Measurements from ENCODE around the gene MOB1A. TPM values are rescaled to one million over a fixed set of nuclear protein-coding genes. Genes with fewer than 3 reads are reported as not detected.

The MOB1A gene
- total RNA-seq, 1 donor from 2014 or later = 71.1 TPM

- FAIRE-seq (no peak), DNase-seq (ENCODE audit: low read depth) (no peak)
- Histone ChIP-seq H3K36me3 (ENCODE audit: control insufficient read depth, insufficient read depth, low read length) (no peaks in the 10 kb centered on the region), H3K27me3 (ENCODE audit: control insufficient read depth, insufficient read depth, low read length) (no peaks in the 10 kb centered on the region), H3K4me3 (ENCODE audit: low read depth, low read length) (no peak overlapping the region)
- TF ChIP-seq CTCF (IDR thresholded peaks at IDR 0.05; ENCODE audit: insufficient read depth, low read length, severe bottlenecking) = no peak
Measured at GRCh38 chr2:74107071-74107470, 71.6 kb downstream of the MOB1A start.

- no peak for TF ChIP-seq CTCF (IDR thresholded peaks at IDR 0.05; ENCODE audit: insufficient read depth, low read length, severe bottlenecking)
- Histone ChIP-seq H3K4me3 (ENCODE audit: low read depth, low read length) (no peak overlapping the region), H3K27me3 (ENCODE audit: control insufficient read depth, insufficient read depth, low read length) (no peaks in the 10 kb centered on the region), H3K36me3 (ENCODE audit: control insufficient read depth, insufficient read depth, low read length) (peaks cover 8% of the 10 kb centered on the region)
- DNase-seq (ENCODE audit: low read depth) (no peak), FAIRE-seq (no peak)
Measured at GRCh38 chr2:74105413-74105812, 73.3 kb downstream of the MOB1A start.

GRCh38 chr2:74104839-74105238 lies 73.8 kb downstream of the MOB1A start:
- TF ChIP-seq CTCF (IDR thresholded peaks at IDR 0.05; ENCODE audit: insufficient read depth, low read length, severe bottlenecking) = no peak
- peaks cover 12% of the 10 kb centered on the region for H3K36me3 ChIP-seq (ENCODE audit: control insufficient read depth, insufficient read depth, low read length)
- no peaks in the 10 kb centered on the region for H3K27me3 ChIP-seq (ENCODE audit: control insufficient read depth, insufficient read depth, low read length)
- no peak overlapping the region for H3K4me3 ChIP-seq (ENCODE audit: low read depth, low read length)
- FAIRE-seq (no peak), DNase-seq (ENCODE audit: low read depth) (no peak)

GRCh38 chr2:74103763-74104162 lies 74.9 kb downstream of the MOB1A start:
- H3K36me3 ChIP-seq (ENCODE audit: control insufficient read depth, insufficient read depth, low read length) = peaks cover 15% of the 10 kb centered on the region
- TF ChIP-seq CTCF (IDR thresholded peaks at IDR 0.05; ENCODE audit: insufficient read depth, low read length, severe bottlenecking) = no peak
- DNase-seq (ENCODE audit: low read depth) = no peak
- no peak overlapping the region for H3K4me3 ChIP-seq (ENCODE audit: low read depth, low read length)
- peak; percentile 18 for FAIRE-seq
- no peaks in the 10 kb centered on the region for H3K27me3 ChIP-seq (ENCODE audit: control insufficient read depth, insufficient read depth, low read length)

Other genes with a start within 250 kb of the MOB1A start
- 5.3 and 9.0 TPM in 2 replicates for gene TET3, start 194.0 kb downstream of the MOB1A start, total RNA-seq
- gene BOLA3, start 31.0 kb downstream of the MOB1A start, total RNA-seq = 31.1 and 52.7 TPM in 2 replicates
- 305 and 333 TPM in 2 replicates for gene MTHFD2, start 19.7 kb upstream of the MOB1A start, total RNA-seq
- under 0.01 and 0.90 TPM in 2 replicates for gene SLC4A5, start 164.5 kb upstream of the MOB1A start, total RNA-seq
- gene DCTN1, start 201.4 kb upstream of the MOB1A start, total RNA-seq = 65.8 and 79.8 TPM in 2 replicates
- gene C2orf81, start 242.7 kb upstream of the MOB1A start, total RNA-seq = 0.26 TPM in 2 replicates
- 26.9 and 31.6 TPM in 2 replicates for gene WDR54, start 242.9 kb upstream of the MOB1A start, total RNA-seq

Data from bronchial epithelial cell (primary cell).